A549 (cell line): Measurements from ENCODE around the gene SLC25A11.

ENCODE experiments used
- HOXB13 ChIP-seq: fragments of 250-450 bp; sonication (Bioruptor Pico); IDR thresholded peaks from 2 replicates; pipeline ENCODE4 v1.5.0; 2020; ENCODE audit warnings: low read depth, mild to moderate bottlenecking, moderate library complexity
- TF ChIP-seq, protein P1 (sequence below): fragments of >200 bp; sonication (Bioruptor Twin); formaldehyde crosslinking; IDR thresholded peaks from 3 replicates; pipeline ENCODE4 v1.5.1; 2016

DNA sequence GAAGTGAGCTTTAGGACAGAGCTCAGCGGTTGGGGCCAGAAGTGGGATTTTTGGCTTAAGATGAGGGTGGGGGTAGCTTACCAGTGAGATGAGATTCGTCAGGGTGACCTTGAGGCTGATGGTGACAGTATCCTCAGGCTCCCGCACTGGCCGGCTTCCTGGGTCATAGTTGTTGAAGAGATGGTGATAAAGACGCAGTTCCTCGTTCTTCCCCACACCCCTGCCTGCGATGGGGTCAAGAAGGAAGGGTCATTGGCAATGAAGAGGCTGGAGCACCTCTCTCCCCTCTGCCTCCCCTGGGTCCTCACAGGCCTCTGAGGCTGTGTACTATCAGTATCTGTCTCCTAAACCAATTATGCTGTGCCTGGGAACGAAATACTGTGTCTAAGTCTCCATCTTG, 37.3 kb downstream of the SLC25A11 start:
- TF ChIP-seq HOXB13 (CRISPR knock-in tag): no peak
- TF ChIP-seq, protein P1, sequence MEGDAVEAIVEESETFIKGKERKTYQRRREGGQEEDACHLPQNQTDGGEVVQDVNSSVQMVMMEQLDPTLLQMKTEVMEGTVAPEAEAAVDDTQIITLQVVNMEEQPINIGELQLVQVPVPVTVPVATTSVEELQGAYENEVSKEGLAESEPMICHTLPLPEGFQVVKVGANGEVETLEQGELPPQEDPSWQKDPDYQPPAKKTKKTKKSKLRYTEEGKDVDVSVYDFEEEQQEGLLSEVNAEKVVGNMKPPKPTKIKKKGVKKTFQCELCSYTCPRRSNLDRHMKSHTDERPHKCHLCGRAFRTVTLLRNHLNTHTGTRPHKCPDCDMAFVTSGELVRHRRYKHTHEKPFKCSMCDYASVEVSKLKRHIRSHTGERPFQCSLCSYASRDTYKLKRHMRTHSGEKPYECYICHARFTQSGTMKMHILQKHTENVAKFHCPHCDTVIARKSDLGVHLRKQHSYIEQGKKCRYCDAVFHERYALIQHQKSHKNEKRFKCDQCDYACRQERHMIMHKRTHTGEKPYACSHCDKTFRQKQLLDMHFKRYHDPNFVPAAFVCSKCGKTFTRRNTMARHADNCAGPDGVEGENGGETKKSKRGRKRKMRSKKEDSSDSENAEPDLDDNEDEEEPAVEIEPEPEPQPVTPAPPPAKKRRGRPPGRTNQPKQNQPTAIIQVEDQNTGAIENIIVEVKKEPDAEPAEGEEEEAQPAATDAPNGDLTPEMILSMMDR: no peak
